ENCODE data around the gene ELP4.

ELP4 gene

DNA sequence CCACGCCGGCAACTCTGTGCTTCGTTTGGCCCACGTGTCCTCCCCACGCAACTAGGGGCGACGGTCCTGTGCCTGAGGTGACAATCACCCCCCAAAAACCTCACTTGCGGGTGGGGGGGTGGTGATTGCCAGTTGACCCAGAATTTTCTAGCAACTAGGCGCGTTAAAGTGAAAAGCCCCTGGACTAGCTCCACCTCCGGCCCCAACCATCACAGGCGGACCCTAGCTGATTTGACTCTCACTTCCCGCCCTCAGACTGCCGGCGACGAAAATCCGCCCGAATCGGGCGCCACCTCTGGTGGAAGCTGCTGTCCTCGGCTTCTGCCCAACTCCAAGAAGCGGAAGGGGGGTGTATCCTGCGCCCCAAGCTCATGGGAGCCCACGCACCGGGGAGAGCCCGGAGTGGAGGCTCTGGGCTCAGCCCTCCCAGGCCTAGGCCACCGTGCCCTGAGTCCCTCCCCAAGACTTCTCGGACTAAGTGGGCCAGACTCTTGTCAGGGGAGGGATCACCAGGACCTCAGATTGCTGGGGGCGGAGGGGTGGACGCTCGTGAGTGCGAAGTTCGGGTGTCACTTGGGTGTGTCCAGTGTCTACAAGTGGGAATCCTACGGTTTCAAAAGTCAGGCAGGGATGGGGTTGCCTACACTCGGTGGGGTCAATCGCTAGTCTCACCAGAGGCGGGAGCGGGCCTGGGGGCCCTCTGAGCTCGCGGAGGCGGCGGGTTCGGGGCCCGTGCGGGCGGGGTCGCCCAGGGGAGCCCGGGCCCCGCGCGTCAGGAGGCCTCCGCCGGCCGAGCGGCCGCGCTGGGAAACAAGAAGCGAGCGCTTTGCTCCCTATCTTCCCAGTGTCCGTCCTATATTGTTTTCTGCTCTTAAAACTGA lies 289.2 kb downstream of the ELP4 start:
- H3K4me3 ChIP-seq (ENCODE audit: low read depth, low read length): no peak overlapping the region
- TF ChIP-seq ZNF521 (tag by site-specific recombination; IDR thresholded peaks at IDR 0.05) (no peak), ZNF660 (tag by site-specific recombination; IDR thresholded peaks at IDR 0.05) (no peak), YY1 (tag by site-specific recombination; IDR thresholded peaks at IDR 0.05) (no peak), EGR2 (tag by site-specific recombination; IDR thresholded peaks at IDR 0.05; ENCODE audit: low read depth) (no peak), ZNF549 (tag by site-specific recombination; IDR thresholded peaks at IDR 0.05) (no peak), ZNF132 (tag by site-specific recombination; IDR thresholded peaks at IDR 0.05; ENCODE audit: borderline replicate concordance) (no peak), ZNF596 (tag by site-specific recombination; IDR thresholded peaks at IDR 0.05) (no peak), ZNF140 (tag by site-specific recombination; IDR thresholded peaks at IDR 0.05) (no peak)
- TF ChIP-seq, protein P1, sequence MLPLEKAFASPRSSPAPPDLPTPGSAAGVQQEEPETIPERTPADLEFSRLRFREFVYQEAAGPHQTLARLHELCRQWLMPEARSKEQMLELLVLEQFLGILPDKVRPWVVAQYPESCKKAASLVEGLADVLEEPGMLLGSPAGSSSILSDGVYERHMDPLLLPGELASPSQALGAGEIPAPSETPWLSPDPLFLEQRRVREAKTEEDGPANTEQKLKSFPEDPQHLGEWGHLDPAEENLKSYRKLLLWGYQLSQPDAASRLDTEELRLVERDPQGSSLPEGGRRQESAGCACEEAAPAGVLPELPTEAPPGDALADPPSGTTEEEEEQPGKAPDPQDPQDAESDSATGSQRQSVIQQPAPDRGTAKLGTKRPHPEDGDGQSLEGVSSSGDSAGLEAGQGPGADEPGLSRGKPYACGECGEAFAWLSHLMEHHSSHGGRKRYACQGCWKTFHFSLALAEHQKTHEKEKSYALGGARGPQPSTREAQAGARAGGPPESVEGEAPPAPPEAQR (tag by site-specific recombination; IDR thresholded peaks at IDR 0.05): no peak
- ChIA-PET POLR2A (interaction anchor here (0.6 kb wide), 1 partner anchor 354 kb away, joined by 3 read pairs; no protein-coding TSS in a partner anchor), CTCF (interaction anchor here (0.6 to 1.4 kb wide), 2 partner anchors 10 to 307 kb away, joined by 3 read pairs; no protein-coding TSS in a partner anchor)
- peaks cover 9 to 76% of the 10 kb centered on the region in 2 experiments for H3K36me3 ChIP-seq (ENCODE audit: control insufficient read depth in 2 of 2, insufficient read depth in 1 of 2, low read length in 2 of 2)
- no peaks in the 10 kb centered on the region for H3K9me3 ChIP-seq (ENCODE audit: control insufficient read depth, insufficient read depth, low read depth, low read length)
- no peaks in the 10 kb centered on the region for H3K4me1 ChIP-seq (ENCODE audit: control insufficient read depth, insufficient read depth, low read length)
- H3K27ac ChIP-seq (ENCODE audit: extremely low read depth, low read depth, low read length): no peak overlapping the region

DNA sequence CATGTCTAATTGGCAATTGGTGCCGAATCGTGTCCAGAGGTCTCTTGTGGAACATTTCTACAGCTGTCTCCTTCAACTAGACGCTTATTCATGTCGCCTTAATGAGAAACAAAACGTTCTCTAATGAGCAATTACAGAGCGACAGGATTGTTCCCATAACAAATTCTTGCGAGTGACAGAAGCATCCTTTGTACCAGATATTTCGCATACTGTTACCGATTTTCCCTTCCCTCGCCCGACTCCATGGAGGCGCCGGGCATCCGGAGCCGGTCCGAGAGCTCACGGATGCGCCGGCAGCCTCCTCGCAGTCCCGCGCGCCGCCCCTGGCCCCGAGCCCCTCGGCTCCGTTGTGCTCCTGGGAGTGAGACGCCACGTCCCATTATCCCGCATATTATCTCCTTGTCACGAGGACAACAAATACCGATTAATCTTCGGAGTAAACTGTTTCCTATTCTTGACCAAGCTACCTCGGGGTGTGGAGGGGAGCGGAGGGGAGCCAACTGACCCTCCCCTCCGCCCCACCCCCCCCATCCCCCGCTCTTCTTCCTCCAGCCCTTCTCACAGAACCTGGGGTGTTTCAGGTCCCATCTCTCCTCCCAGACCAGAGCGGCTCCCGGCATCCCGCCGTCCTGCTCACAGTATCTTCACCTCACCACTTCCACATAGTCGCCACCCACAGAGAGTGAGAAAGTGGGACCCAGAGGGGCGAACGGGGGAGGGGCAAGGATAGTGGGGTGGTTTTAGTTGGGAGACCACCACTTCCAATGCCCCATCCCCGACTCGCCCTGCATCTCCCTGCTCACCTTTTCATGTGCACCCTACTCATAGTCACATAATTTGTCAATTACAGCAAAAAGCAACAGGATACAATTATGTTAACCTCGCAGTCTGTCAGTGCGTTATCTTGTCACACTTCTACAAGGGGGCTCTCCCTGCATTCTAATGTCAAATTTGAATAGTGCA lies 290.1 kb downstream of the ELP4 start:
- H3K4me3 ChIP-seq (ENCODE audit: low read depth, low read length): no peak overlapping the region
- no peak overlapping the region for H3K27ac ChIP-seq (ENCODE audit: extremely low read depth, low read depth, low read length)
- H3K9me3 ChIP-seq (ENCODE audit: control insufficient read depth, insufficient read depth, low read depth, low read length): no peaks in the 10 kb centered on the region
- CTCF ChIA-PET: interaction anchor here (1.4 kb wide), 1 partner anchor 11 kb away, joined by 3 read pairs; no protein-coding TSS in a partner anchor
- POLR2A ChIA-PET: no interaction called here
- no peaks in the 10 kb centered on the region for H3K4me1 ChIP-seq (ENCODE audit: control insufficient read depth, insufficient read depth, low read length)
- peaks cover 4 to 75% of the 10 kb centered on the region in 2 experiments; a peak in 2 of 3 replicates for H3K36me3 ChIP-seq (ENCODE audit: control insufficient read depth in 2 of 2, insufficient read depth in 1 of 2, low read length in 2 of 2)
- TF ChIP-seq ZNF571 (tag by site-specific recombination; IDR thresholded peaks at IDR 0.05): no peak
- TF ChIP-seq MYNN (tag by site-specific recombination; IDR thresholded peaks at IDR 0.05; ENCODE audit: borderline replicate concordance): no peak
- no peak for TF ChIP-seq ZNF214 (tag by site-specific recombination; IDR thresholded peaks at IDR 0.05; ENCODE audit: borderline replicate concordance)
- TF ChIP-seq YY1 (tag by site-specific recombination; IDR thresholded peaks at IDR 0.05): no peak
- no peak for TF ChIP-seq ZNF776 (tag by site-specific recombination; IDR thresholded peaks at IDR 0.05; ENCODE audit: borderline replicate concordance)
- TF ChIP-seq ZNF114 (tag by site-specific recombination; IDR thresholded peaks at IDR 0.05): no peak
- no peak for TF ChIP-seq TCF7L2 (IDR thresholded peaks at IDR 0.05; ENCODE audit: borderline replicate concordance, low read depth, low read length)
- TF ChIP-seq ZBTB8A (tag by site-specific recombination; IDR thresholded peaks at IDR 0.05): no peak

All from HEK293 (cell line).